ENCODE measurements around the gene TREML2. TPM values are rescaled to one million over a fixed set of nuclear protein-coding genes. Genes with fewer than 3 reads are reported as not detected.

The TREML2 gene
- total RNA-seq, 4 donors from 2014 or later: 0.19 to 4.3 (median 0.34) TPM

- no peak for DNase-seq (ENCODE audit: low spot score)
- no peak for TF ChIP-seq CTCF (IDR thresholded peaks at IDR 0.05)
- no peak for ATAC-seq (ENCODE audit: low FRiP score)
These were observed 46.8 kb downstream of the TREML2 start, which contains the start of gene TREML1 for GRCh38 chr6:41153992-41154625. TREML1 (minus strand) TSS chr6:41154347; CDS start chr6:41154288, 59 bp downstream.

GRCh38 chr6:41153451-41153850, 47.5 kb downstream of the TREML2 start:
- no peak for DNase-seq (ENCODE audit: low spot score)
- ATAC-seq (ENCODE audit: low FRiP score): no peak

GRCh38 chr6:41150671-41151070, 50.3 kb downstream of the TREML2 start:
- DNase-seq (ENCODE audit: low spot score) (no peak), ATAC-seq (ENCODE audit: low FRiP score) (no peak)
- no peak for TF ChIP-seq CTCF (IDR thresholded peaks at IDR 0.05)

More at GRCh38 chr6:41153451-41153850, 47.5 kb downstream of the TREML2 start:
- no peak for TF ChIP-seq CTCF (IDR thresholded peaks at IDR 0.05)

- ATAC-seq (ENCODE audit: low FRiP score) (no peak), DNase-seq (ENCODE audit: low spot score) (no peak)
These were observed 53.0 kb downstream of the TREML2 start for GRCh38 chr6:41147917-41148316.

More at GRCh38 chr6:41147917-41148316, 53.0 kb downstream of the TREML2 start:
- TF ChIP-seq CTCF (IDR thresholded peaks at IDR 0.05): no peak

Small RNA genes lying within 50 kb of the gene (small RNA-seq; reads per million reads assigned to genes)
- gene AL391903.2 (not detected), gene RNA5SP207 (0.77 reads per million)

Other genes starting within 250 kb of the TREML2 start
- gene UNC5CL, start 161.9 kb downstream of the TREML2 start, total RNA-seq: 1 to 10 TPM in 1 of 4 donors, under 1 TPM in 3; 0.56 to 1.9 (median 0.80) TPM
- not detected for gene TSPO2, start 158.7 kb downstream of the TREML2 start, total RNA-seq
- not detected for gene APOBEC2, start 147.9 kb downstream of the TREML2 start, total RNA-seq
- 10 to 100 TPM in 2 of 4 donors, 1 to 10 TPM in 2; 7.2 to 19.5 (median 12.3) TPM for gene OARD1, start 128.8 kb downstream of the TREML2 start, total RNA-seq
- 10 to 100 TPM; 16.3 to 25.9 (median 21.1) TPM for gene NFYA, start 128.2 kb downstream of the TREML2 start, total RNA-seq
- gene TREML1, start 46.8 kb downstream of the TREML2 start, total RNA-seq: 1 to 10 TPM in 1 of 4 donors, under 1 TPM in 1, not detected in 2; 0.56 to 5.3 TPM
- gene TREM2, start 38.0 kb downstream of the TREML2 start, total RNA-seq: 100 to 1,000 TPM in 1 of 4 donors, 1 to 10 TPM in 2, not detected in 1; 3.1 to 119 (median 6.8) TPM
- gene TREML4, start 27.2 kb upstream of the TREML2 start, total RNA-seq: not detected
- gene TREM1, start 85.5 kb upstream of the TREML2 start, total RNA-seq: 10 to 100 TPM in 1 of 4 donors, 1 to 10 TPM in 3; 5.8 to 20.2 (median 8.6) TPM
- gene NCR2, start 134.5 kb upstream of the TREML2 start, total RNA-seq: not detected